Measurements from ENCODE around the gene FOXL1.
"Not testable (repeated sequence)": the region's sequence is repeated elsewhere in the genome, so short reads cannot be mapped to it uniquely, and the experiment has no call there.

The FOXL1 gene

GRCh38 chr16:86578611-86579267 is 390 bp downstream of the FOXL1 start:
- no peak for TF ChIP-seq ZNF274 (IDR thresholded peaks at IDR 0.05; ENCODE audit: low read depth, low read length)
- no peak overlapping the region for H3K4me3 ChIP-seq (ENCODE audit: low read length)

- TF ChIP-seq ZNF274 (IDR thresholded peaks at IDR 0.05; ENCODE audit: low read depth, low read length), result no peak
- H3K4me3 ChIP-seq (ENCODE audit: low read length), result no peak overlapping the region
Observed at GRCh38 chr16:86579268-86580062, 1.1 kb downstream of the FOXL1 start.

GRCh38 chr16:86580063-86580790 is 1.9 kb downstream of the FOXL1 start:
- TF ChIP-seq ZNF274 (IDR thresholded peaks at IDR 0.05; ENCODE audit: low read depth, low read length), result no peak
- H3K4me3 ChIP-seq (ENCODE audit: low read length), result no peak overlapping the region

GRCh38 chr16:86580791-86581170 is 2.4 kb downstream of the FOXL1 start:
- no peak overlapping the region for H3K4me3 ChIP-seq (ENCODE audit: low read length)
- TF ChIP-seq ZNF274 (IDR thresholded peaks at IDR 0.05; ENCODE audit: low read depth, low read length), result no peak

GRCh38 chr16:86581458-86581857 is 3.1 kb downstream of the FOXL1 start:
- H3K4me3 ChIP-seq (ENCODE audit: low read length), result no peak overlapping the region
- TF ChIP-seq ZNF274 (IDR thresholded peaks at IDR 0.05; ENCODE audit: low read depth, low read length), result no peak

- TF ChIP-seq ZNF274 (IDR thresholded peaks at IDR 0.05; ENCODE audit: low read depth, low read length), result no peak
- no peak overlapping the region for H3K4me3 ChIP-seq (ENCODE audit: low read length)
Observed at GRCh38 chr16:86584071-86584685, 5.8 kb downstream of the FOXL1 start.

GRCh38 chr16:86584726-86585721 is 6.7 kb downstream of the FOXL1 start:
- no peak for TF ChIP-seq ZNF274 (IDR thresholded peaks at IDR 0.05; ENCODE audit: low read depth, low read length)

GRCh38 chr16:86585821-86586611 is 7.7 kb downstream of the FOXL1 start:
- no peak for TF ChIP-seq ZNF274 (IDR thresholded peaks at IDR 0.05; ENCODE audit: low read depth, low read length)
- no peak overlapping the region for H3K4me3 ChIP-seq (ENCODE audit: low read length)

More at GRCh38 chr16:86584726-86585721, 6.7 kb downstream of the FOXL1 start:
- no peak overlapping the region for H3K4me3 ChIP-seq (ENCODE audit: low read length)

- TF ChIP-seq ZNF274 (IDR thresholded peaks at IDR 0.05; ENCODE audit: low read depth, low read length), result no peak
- no peak overlapping the region for H3K4me3 ChIP-seq (ENCODE audit: low read length)
Observed at GRCh38 chr16:86587487-86587886, 9.1 kb downstream of the FOXL1 start.

- not testable (repeated sequence) for H3K4me3 ChIP-seq (ENCODE audit: low read length)
Observed at GRCh38 chr16:86587955-86588354, 9.6 kb downstream of the FOXL1 start.

- no peak overlapping the region for H3K4me3 ChIP-seq (ENCODE audit: low read length)
- no peak for TF ChIP-seq ZNF274 (IDR thresholded peaks at IDR 0.05; ENCODE audit: low read depth, low read length)
Observed at GRCh38 chr16:86590501-86591144, 12.3 kb downstream of the FOXL1 start.

- no peak for TF ChIP-seq ZNF274 (IDR thresholded peaks at IDR 0.05; ENCODE audit: low read depth, low read length)
- no peak overlapping the region for H3K4me3 ChIP-seq (ENCODE audit: low read length)
Observed at GRCh38 chr16:86591270-86591669, 12.9 kb downstream of the FOXL1 start.
